ENCODE results near the gene STIMATE. TPM values are rescaled to one million over a fixed set of nuclear protein-coding genes. Genes with fewer than 3 reads are reported as not detected.

The STIMATE gene
- total RNA-seq, 1 donor from 2014 or later, result 22.6 TPM

DNA sequence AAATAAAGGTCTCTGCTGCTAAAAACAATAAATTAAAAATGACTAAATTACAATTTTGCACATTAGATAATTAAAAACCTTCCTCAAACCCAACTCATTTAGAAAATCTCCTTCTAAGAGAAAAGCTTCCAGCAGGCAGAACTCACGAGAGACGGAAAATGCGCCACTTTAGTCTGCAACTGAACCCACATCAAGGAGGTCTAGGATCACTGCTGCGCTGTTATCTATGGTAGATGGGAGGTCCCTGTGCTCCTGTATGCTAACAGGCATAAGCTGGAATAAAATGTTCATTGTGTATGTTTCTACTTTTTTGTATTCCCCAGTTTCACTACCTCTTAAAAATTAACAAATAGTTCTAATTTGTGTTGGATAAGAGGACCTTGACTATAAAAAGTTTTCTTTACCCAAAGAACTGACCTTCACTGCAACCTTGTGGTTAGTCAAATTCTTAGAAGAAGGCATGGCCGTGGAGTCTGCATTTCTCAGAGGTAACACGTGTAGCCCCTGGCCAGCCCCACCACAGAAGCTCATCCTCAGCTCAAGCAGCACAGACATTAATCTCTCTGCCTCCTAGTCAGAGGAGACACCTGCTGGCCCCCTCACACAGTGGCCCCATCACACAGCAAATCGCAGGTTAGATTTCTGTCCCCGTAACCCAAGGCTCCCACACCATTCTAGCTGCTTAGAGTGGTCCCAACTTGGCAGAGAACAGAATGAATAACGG lies 22.3 kb downstream of the STIMATE start:
- DNase-seq (ENCODE audit: low spot score), result no peak
- no peak for ATAC-seq
- intact Hi-C loops (cut with DNase I), result no loop called here

DNA sequence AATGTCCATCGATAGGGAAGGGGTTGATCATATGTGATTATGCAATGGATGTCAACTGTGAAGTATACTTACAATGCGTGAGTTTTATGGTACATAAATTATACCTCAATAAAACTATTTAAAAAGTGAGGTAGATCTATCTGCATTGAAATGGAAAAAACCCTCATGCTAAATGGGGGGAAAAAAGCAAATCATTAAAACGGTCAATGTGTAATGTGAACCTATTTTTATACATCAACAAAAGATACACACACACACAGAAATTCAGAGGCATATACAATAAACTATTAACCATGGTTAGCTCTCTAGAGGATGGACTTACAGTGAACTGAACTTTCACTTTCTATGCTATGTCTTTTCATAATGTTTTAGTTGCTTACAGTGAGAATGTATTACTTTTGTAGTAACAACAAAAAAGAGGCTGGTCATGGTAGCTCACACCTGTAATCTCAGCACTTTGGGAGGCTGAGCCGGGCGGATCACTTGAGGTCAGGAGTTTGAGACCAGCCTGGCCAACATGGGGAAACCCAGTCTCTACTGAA lies 23.1 kb downstream of the STIMATE start:
- no peak for DNase-seq (ENCODE audit: low spot score)
- ATAC-seq, result no peak
- intact Hi-C loops (cut with DNase I), result no loop called here

DNA sequence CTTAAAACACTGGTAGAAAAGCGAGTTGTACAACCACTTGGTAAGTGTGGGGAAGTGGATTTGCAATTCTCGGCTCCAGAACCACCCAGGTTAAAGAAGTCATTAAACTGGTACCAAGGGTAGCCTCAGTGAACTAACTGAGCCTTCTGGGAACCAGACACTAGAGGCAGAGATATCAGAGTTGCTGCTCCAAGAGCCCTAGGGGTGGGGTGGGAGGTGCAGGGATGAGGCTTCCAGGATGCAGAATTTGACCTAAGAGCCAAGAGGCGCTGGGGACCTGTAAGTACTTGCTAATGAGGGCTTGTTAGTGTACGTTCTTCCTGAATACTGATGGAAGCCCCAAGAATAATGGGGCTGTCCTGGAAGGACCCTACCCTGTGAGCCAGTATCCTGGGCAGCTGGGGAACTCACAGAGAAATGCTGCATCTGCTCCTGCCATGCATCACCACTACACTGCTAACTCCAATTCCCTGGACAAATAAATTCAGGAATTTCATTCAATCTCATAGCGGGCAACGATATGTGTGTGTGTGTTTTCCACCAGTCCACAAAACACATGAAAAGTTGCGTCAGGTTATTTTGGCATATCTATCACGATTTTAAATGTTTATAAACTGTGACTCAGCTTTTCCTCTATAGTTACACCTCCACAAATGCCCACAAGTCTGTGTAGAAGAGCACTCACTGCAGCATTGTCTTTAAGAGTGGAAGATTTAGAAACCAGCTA lies 23.8 kb downstream of the STIMATE start:
- intact Hi-C loops (cut with DNase I), result no loop called here
- DNase-seq (ENCODE audit: low spot score), result no peak
- no peak for ATAC-seq

DNA sequence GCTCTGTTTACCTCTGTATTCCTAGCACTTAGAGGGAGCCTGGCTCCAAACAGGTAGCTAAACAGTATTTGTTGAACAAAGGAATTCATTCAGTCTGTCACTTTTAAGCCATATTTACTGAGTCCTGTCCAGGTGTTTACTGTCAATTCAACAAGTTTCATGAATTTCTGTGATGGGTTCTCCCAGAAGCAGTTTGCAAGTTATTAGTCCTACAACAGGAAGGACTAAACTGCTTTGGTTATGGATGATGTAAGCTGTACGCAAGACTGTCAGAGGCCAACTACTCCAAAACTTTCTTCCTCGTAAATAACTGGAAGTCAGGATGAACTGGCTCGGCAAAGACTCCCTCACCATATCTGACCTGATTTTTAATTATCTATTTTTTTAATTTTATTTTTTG lies 25.1 kb downstream of the STIMATE start:
- DNase-seq (ENCODE audit: low spot score) (no peak), ATAC-seq (no peak)
- intact Hi-C loops (cut with DNase I), result no loop called here

DNA sequence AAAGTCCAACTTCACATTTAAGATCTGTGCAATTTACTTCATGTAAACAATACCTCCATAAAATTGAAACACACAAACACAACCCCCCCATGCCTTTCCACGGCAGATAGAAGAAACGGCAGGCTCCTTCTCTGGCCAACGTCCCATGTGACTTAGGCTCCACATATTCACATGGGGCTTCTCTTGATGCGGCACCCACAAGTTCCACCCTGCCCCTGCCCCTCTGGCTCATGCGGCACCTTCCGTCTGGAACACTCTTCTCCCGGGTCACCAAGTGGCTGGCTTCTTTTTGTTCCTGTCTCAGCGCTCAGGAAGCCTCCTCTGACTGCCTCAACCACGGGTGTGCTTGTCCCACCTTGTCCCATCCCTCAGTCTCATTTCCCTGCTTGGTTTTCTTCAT lies 25.6 kb downstream of the STIMATE start:
- intact Hi-C loops (cut with DNase I), result no loop called here
- ATAC-seq, result no peak
- DNase-seq (ENCODE audit: low spot score), result no peak

DNA sequence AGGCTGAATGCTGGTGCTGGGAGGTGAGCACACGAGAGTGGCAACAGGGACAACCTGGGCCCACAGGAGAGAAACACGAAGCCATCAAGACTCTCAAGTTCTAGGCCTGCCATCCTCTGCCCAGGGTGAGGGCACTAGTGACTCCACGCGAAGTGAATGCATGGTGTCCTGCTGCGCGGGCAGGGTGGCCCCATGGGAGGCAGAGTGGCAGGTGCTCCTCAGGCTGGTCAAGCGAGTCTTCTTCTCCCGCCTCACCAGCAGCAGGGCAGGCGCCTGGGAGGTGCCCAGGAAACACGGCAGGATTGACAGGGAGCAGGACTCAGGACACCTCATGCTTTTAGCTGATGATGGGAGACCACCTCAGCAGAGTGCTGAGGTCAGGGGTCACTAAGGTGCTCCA lies 26.9 kb downstream of the STIMATE start:
- intact Hi-C loops (cut with DNase I), result no loop called here
- no peak for DNase-seq (ENCODE audit: low spot score)
- no peak for ATAC-seq

DNA sequence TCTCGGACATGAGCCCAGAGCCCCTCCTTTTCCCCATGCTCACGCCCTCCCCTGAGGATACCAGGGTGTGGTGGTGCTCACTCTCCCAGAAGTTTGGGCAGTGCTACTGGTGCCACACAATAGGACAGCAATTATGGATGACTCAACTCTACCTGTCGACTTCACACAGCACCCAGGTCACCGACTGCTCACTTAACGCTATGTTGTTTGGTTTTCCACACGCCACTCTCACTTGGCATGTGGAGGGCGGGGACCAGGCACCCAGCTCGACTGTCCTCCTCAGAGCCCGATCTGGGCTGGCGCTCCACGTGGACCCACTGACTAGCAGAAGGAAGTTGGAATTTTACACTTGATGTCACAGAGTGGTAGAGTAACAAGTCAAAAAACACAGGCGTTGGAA lies 30.9 kb downstream of the STIMATE start:
- ATAC-seq, result no peak

DNA sequence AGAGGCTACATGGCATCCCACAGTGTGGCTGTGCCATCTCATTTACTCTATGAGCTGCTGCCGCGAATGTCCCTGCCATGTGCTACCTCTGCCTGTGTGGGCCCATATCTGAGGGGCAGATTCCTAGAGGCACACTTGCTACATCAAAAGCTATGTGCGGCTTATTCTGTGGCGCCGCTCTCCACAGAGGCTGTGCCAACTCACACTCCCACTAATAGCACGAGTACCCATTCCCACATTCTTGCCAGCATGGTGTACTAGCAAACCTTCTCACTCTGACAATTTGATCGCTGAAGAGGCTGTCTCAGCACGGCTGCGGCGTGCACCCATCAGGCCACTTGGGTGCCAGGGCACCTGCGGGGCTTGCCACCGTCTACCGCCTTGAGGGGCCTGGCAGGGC lies 31.4 kb downstream of the STIMATE start:
- ATAC-seq (no peak), DNase-seq (ENCODE audit: low spot score) (no peak)
- intact Hi-C loops (cut with DNase I), result no loop called here

More for the DNA sequence above, 30.9 kb downstream of the STIMATE start:
- intact Hi-C loops (cut with DNase I), result no loop called here
- DNase-seq (ENCODE audit: low spot score), result no peak

DNA sequence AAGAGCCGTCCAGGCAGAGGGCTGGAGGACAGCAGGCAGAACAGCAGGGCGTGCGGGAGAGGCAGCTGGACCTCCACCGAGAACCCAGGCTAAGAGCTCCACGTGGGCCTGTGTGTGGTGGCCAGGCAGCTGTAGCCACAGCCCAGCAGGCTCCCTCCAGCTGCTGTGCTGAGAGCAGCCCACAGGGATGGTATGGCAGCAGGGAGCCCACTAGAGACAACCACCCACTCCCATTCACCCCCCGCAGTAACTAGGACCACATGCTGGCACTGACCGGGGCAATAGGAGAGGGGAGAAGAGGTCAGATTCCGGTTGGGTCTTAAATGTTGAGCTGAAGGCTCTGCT lies 37.0 kb downstream of the STIMATE start:
- ATAC-seq, result peak; percentile 32
- intact Hi-C loops (cut with DNase I), result no loop called here
- no peak for DNase-seq (ENCODE audit: low spot score)

DNA sequence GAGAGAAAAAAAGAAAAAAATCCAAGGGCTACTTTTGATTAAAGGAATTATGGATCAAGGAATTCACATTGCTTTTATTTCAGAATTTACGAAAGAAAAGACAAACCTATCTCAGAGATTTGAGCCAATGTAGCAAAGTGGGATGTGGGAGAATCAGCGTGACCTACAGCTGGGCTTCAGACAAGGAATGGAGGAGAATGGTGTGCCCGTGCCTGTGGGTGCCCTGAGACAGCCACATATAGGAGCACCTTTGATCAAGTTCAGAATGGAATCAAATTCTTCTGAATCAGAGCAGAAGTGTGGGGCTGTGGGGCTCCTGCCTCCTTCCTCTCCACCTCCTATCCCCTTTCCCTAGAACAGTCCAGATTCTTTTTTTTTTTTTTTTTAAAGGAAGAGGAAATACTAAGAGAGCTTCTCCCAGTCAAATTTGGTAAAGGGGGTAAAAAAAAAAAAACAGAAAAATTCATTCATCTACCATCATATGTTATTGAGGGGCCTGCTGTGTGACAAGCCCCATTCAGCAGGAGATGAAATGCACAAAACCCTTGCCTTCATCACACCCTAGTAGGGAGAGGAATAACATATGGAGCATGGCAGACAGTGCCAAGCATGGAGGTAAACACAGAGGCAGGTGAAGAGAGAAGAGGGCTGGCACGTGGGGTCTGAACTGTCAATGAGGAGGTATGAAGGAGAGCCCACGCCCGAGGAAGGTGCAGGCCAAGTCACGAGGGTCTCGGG lies 37.5 kb downstream of the STIMATE start:
- intact Hi-C loops (cut with DNase I), result no loop called here
- ATAC-seq, result no peak

DNA sequence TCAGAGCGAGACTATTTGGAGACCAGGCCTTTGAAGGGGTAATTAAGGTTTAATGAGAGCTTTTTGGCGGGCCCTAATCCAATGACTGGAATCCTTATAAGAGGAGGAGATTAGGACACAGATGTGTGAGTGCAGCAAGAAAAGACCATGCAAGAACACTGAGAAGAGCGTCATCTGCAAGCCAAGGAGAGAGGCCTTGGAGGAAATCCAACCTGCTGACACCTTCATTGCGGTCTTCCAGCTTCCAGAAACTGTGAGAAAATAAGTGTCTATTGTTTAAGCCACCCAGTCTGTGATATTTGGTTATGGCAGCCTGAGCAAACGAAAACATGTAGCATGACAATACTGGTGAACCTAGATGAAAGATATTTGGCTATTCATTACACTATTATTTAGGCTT lies 39.5 kb downstream of the STIMATE start:
- DNase-seq (ENCODE audit: low spot score) (no peak), ATAC-seq (no peak)
- intact Hi-C loops (cut with DNase I), result no loop called here

More for the DNA sequence above, 37.5 kb downstream of the STIMATE start:
- DNase-seq (ENCODE audit: low spot score), result no peak

DNA sequence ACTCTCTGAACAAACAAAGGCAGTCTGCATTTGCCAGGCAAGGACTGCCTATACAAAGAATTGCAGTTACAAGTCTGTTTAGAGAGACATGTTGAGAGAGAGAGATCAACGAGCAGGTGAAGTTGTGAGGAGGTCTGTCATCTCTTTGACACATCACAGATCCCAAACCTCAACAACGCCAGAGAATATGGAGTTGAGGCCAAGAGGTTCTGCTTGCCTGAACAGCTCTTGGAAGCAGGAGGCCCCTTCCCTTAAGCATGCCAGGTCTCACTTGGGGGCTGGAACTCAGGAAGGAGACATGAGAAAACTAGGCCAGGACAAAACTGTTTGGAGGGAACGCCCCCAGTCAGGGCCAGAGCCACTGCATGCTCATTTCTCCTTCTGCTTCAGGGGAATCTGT lies 40.2 kb downstream of the STIMATE start:
- intact Hi-C loops (cut with DNase I), result no loop called here
- DNase-seq (ENCODE audit: low spot score), result no peak
- ATAC-seq, result no peak

DNA sequence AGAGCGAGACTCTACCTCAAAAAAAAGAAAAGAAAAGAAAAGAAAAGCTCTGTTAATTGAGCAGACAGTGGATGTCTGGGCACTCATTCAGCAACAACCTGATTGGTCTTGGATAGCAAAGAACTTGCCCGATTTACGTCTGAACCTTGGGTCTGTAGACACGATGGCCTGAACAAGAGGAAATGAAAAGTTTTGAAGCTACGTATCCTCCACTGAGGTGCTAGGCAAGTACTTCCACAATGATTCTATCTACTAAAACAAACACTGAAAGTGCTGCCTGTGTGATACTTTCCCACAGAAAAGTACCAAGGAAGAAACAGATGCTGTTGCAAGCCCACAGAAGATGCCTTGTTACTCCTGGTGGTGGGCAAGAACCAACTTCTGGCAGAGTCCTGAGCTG lies 40.7 kb downstream of the STIMATE start:
- ATAC-seq (no peak), DNase-seq (ENCODE audit: low spot score) (no peak)
- intact Hi-C loops (cut with DNase I), result no loop called here

DNA sequence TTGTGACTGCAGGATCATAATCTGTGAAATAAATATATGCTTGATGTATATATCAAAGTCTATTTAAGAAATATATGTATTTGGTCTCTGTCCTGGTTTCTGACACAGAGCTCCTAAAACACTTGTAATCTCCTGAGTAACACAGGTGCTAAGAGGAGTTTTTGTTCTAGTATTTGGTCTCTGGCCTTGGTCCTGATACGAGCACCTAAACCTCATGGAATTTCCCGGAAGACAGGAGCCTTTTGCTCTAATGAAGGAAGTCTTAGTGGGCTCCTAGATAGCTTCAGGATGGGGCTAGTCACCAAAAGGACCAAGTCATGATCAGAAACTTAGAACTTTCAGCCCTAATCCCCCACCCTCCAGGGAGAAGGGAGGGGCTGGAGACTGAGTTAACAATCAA lies 43.3 kb downstream of the STIMATE start:
- ATAC-seq (no peak), DNase-seq (ENCODE audit: low spot score) (no peak)
- intact Hi-C loops (cut with DNase I), result no loop called here

DNA sequence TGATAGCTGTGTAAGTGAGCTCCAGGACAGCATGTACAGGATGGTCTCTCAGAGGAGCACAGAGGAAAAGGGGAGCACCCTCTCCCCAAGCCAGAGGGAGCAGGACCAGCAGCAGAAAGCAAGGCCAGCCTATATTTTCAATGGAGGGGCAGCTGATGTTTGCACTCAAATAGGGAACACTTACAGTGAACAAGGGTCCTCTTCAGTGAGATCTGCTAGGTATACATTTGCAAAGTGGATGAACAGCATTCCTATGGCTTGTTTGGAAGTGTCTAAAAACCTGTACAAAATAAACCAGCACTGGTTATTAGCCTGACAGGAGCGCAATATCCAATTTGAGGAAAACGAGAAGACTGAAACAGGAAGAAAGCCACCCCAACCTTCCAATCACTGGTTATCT lies 44.9 kb downstream of the STIMATE start:
- intact Hi-C loops (cut with DNase I), result no loop called here
- DNase-seq (ENCODE audit: low spot score) (no peak), ATAC-seq (no peak)

DNA sequence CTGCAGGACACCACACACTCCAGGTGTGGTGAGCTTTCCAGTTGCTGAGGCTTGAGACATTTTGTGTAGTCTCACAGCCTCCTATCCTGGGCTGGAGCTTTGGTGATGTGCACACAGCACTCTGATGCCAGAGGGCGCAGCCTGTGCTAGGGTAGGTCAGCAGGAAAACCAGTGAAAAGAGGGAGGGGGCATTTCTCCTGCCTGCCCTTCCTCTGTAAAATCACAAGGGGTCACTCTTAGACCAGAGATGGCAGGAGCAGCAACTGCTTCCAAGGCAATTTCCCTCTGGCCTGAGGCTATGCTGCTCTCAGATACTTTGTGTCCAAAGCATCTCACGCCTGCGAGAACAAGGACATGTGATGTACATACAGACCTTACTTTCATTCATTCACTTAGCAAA lies 46.0 kb downstream of the STIMATE start:
- DNase-seq (ENCODE audit: low spot score), result no peak
- intact Hi-C loops (cut with DNase I), result no loop called here
- peak; percentile 21 for ATAC-seq

DNA sequence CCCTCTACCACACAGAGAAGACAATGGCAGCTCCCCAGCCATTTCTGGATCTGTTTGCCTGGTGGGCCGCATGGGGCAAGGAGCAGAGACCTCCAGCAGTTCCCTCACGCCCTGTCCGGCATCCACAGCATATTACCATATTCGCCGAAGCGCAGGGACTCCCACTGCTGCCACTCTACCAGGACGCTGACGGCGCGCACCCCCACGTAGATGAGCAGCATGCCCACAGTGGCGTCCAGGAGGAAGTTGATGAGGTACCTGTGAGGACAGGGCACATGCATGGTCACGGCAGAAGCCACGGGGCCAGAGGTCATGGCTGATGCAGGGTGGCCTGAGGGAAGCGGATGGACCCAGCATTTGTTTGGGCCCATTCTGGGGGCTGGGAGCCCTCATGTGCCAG lies 47.7 kb downstream of the STIMATE start:
- ATAC-seq (no peak), DNase-seq (ENCODE audit: low spot score) (no peak)
- intact Hi-C loops (cut with DNase I), result no loop called here

DNA sequence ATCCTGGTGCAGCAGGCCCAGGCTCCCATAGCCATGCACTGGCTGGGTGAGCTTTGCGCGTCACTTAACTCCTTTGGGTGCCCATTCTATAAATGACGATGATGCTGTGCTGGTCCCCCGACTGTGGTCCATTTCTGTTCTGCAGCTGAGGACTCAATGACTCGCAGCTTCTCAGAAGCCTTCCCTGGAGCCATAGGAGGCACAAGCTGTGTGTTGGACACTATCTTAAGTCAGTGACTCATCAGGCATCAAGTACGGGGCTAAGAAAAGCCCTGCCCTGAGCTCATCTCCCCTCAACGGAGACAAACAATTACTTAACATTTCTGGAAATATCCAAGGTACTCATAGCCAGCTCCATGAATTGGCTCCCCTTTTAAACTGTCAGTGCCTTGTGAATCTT lies 48.7 kb downstream of the STIMATE start:
- DNase-seq (ENCODE audit: low spot score) (no peak), ATAC-seq (peak; percentile 83)

DNA sequence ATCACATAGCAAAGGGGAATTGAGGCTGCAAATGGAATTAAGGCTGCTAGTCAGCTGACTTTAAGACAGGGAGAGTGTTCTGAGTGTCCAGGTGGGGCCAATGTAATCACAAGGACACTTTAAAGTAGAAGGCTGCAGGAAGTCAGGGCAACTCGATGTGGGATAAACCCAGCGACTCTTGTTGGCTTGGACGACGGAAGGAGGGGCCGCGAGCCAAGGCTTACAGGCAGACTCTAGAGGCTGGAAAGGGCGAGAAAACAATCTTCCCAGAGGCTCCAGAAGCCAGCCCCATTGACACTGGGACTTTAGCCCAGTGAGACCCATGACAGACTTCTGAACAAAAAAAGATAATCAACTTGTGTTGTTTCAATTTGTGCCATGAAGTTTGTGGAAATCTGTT lies 49.6 kb downstream of the STIMATE start:
- ATAC-seq (no peak), DNase-seq (ENCODE audit: low spot score) (no peak)
- intact Hi-C loops (cut with DNase I), result no loop called here

More for the DNA sequence above, 48.7 kb downstream of the STIMATE start:
- intact Hi-C loops (cut with DNase I), result no loop called here

DNA sequence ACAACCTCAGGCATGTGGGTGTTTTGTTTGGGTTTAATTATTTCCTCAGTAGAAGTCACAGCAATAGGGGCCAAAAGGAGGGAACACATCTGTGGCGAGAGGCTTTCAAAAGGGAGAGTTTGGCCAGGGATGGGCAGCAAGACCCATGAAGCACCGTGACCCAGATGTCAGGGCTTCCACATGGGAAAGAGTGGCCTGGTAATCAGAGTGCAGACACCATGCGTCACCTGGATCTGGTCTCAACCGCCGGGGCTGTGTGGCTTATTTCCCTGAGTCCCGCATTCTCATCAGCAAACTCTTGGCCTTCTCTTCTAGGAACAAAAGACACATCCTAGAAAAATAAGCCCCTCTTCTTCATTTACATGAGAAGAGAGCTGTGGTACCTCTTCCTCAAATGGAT lies 50.1 kb downstream of the STIMATE start:
- intact Hi-C loops (cut with DNase I), result no loop called here
- no peak for ATAC-seq
- DNase-seq (ENCODE audit: low spot score), result no peak

Measured in sciatic nerve (tissue), 2 donors.